Measurements from ENCODE around the gene BAK1. TPM values are rescaled to one million over a fixed set of nuclear protein-coding genes. Genes with fewer than 3 reads are reported as not detected.

Gene BAK1
- total and polyA plus RNA-seq, 2 of the 13 experiments (the other 11 are each of a cell fraction or from before 2014, with no cell fraction given) = 15.0 to 23.8 TPM

DNA sequence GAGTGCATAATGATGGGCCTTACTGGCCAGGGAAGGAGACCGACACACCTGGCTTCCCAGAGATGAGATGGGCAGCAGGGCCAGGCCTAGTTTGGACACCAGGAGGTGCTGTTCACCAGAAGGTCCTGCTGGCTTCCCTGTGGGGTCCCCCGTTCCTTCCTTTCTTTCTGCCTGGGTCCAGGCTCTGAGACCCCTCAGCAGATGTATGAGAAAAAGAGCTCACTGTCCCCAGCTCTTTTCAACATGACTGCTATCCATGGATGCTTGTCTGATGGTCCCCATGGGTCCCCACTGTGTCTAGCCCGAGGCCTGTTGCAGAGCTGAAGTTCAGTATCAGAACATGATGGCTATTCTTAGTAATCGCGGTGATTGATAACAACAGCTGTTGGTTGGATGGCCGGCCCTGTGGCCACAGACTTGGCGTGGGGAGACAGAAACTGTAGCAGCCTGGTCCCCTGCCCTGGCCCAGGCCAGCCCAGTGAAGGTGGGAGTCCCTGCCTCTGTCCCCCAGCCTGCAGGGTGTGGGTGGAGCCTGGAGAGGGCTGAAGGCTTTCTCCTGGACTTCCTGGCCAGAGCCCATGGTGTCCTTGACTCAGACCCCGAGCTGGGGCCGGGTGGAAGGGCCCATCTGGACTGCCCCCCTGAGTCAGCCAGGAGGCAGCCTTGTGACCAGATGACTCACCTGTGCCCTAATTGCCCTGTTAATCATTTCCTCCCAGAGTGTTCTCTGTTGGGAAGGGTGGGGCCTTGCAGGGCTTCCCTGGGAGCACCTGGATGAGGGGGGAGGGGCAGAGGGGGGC, 9.9 kb upstream of the BAK1 start (continued):
- TF ChIP-seq, protein P1, sequence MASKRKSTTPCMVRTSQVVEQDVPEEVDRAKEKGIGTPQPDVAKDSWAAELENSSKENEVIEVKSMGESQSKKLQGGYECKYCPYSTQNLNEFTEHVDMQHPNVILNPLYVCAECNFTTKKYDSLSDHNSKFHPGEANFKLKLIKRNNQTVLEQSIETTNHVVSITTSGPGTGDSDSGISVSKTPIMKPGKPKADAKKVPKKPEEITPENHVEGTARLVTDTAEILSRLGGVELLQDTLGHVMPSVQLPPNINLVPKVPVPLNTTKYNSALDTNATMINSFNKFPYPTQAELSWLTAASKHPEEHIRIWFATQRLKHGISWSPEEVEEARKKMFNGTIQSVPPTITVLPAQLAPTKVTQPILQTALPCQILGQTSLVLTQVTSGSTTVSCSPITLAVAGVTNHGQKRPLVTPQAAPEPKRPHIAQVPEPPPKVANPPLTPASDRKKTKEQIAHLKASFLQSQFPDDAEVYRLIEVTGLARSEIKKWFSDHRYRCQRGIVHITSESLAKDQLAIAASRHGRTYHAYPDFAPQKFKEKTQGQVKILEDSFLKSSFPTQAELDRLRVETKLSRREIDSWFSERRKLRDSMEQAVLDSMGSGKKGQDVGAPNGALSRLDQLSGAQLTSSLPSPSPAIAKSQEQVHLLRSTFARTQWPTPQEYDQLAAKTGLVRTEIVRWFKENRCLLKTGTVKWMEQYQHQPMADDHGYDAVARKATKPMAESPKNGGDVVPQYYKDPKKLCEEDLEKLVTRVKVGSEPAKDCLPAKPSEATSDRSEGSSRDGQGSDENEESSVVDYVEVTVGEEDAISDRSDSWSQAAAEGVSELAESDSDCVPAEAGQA (IDR thresholded peaks at IDR 0.05; ENCODE audit: low read depth) = no peak
- TF ChIP-seq, protein P1 (CRISPR knock-in tag; IDR thresholded peaks at IDR 0.05; ENCODE audit: borderline replicate concordance) = no peak
- TF ChIP-seq ZKSCAN8 (CRISPR knock-in tag; IDR thresholded peaks at IDR 0.05; ENCODE audit: borderline replicate concordance) (0 out of 2 replicates have a peak, but pooled peaks have one; percentile 11), SNRNP70 (IDR thresholded peaks at IDR 0.05; ENCODE audit: low read depth, low read length) (no peak), TEAD3 (CRISPR knock-in tag; optimal IDR thresholded peaks at IDR 0.05; ENCODE audit: borderline replicate concordance) (no peak), ZEB1 (IDR thresholded peaks at IDR 0.05; ENCODE audit: insufficient replicate concordance, low read depth) (peak; percentile 96), ZNF367 (CRISPR knock-in tag; IDR thresholded peaks at IDR 0.05; ENCODE audit: borderline replicate concordance) (no peak)
- TF ChIP-seq, protein P2, sequence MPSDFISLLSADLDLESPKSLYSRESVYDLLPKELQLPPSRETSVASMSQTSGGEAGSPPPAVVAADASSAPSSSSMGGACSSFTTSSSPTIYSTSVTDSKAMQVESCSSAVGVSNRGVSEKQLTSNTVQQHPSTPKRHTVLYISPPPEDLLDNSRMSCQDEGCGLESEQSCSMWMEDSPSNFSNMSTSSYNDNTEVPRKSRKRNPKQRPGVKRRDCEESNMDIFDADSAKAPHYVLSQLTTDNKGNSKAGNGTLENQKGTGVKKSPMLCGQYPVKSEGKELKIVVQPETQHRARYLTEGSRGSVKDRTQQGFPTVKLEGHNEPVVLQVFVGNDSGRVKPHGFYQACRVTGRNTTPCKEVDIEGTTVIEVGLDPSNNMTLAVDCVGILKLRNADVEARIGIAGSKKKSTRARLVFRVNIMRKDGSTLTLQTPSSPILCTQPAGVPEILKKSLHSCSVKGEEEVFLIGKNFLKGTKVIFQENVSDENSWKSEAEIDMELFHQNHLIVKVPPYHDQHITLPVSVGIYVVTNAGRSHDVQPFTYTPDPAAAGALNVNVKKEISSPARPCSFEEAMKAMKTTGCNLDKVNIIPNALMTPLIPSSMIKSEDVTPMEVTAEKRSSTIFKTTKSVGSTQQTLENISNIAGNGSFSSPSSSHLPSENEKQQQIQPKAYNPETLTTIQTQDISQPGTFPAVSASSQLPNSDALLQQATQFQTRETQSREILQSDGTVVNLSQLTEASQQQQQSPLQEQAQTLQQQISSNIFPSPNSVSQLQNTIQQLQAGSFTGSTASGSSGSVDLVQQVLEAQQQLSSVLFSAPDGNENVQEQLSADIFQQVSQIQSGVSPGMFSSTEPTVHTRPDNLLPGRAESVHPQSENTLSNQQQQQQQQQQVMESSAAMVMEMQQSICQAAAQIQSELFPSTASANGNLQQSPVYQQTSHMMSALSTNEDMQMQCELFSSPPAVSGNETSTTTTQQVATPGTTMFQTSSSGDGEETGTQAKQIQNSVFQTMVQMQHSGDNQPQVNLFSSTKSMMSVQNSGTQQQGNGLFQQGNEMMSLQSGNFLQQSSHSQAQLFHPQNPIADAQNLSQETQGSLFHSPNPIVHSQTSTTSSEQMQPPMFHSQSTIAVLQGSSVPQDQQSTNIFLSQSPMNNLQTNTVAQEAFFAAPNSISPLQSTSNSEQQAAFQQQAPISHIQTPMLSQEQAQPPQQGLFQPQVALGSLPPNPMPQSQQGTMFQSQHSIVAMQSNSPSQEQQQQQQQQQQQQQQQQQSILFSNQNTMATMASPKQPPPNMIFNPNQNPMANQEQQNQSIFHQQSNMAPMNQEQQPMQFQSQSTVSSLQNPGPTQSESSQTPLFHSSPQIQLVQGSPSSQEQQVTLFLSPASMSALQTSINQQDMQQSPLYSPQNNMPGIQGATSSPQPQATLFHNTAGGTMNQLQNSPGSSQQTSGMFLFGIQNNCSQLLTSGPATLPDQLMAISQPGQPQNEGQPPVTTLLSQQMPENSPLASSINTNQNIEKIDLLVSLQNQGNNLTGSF (CRISPR knock-in tag; IDR thresholded peaks at IDR 0.05) = peak; percentile 48; the same call in 1 of the 2 replicates
- TF ChIP-seq, protein P3, sequence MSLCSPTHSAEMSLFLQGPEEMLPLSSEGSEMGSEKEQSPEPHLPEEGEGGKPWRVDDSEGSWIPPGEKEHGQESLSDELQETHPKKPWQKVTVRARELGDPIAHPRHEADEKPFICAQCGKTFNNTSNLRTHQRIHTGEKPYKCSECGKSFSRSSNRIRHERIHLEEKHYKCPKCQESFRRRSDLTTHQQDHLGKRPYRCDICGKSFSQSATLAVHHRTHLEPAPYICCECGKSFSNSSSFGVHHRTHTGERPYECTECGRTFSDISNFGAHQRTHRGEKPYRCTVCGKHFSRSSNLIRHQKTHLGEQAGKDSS (CRISPR knock-in tag; IDR thresholded peaks at IDR 0.05; ENCODE audit: borderline replicate concordance, low read depth) = peak; percentile 62; the same call in 1 of the 2 replicates
- TF ChIP-seq, protein P4, sequence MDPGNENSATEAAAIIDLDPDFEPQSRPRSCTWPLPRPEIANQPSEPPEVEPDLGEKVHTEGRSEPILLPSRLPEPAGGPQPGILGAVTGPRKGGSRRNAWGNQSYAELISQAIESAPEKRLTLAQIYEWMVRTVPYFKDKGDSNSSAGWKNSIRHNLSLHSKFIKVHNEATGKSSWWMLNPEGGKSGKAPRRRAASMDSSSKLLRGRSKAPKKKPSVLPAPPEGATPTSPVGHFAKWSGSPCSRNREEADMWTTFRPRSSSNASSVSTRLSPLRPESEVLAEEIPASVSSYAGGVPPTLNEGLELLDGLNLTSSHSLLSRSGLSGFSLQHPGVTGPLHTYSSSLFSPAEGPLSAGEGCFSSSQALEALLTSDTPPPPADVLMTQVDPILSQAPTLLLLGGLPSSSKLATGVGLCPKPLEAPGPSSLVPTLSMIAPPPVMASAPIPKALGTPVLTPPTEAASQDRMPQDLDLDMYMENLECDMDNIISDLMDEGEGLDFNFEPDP (CRISPR knock-in tag; conservative IDR thresholded peaks at IDR 0.05) = no peak
- TF ChIP-seq, protein P5, sequence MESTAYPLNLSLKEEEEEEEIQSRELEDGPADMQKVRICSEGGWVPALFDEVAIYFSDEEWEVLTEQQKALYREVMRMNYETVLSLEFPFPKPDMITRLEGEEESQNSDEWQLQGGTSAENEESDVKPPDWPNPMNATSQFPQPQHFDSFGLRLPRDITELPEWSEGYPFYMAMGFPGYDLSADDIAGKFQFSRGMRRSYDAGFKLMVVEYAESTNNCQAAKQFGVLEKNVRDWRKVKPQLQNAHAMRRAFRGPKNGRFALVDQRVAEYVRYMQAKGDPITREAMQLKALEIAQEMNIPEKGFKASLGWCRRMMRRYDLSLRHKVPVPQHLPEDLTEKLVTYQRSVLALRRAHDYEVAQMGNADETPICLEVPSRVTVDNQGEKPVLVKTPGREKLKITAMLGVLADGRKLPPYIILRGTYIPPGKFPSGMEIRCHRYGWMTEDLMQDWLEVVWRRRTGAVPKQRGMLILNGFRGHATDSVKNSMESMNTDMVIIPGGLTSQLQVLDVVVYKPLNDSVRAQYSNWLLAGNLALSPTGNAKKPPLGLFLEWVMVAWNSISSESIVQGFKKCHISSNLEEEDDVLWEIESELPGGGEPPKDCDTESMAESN (CRISPR knock-in tag; conservative IDR thresholded peaks at IDR 0.05) = peak; percentile 44

Data from HepG2 (cell line).